WTC11 (cell line): Measurements from ENCODE around the gene ASB13. TPM values are rescaled to one million over a fixed set of nuclear protein-coding genes. Genes with fewer than 3 reads are reported as not detected.

Experiments used
- ATAC-seq: fragments of 200-7000 bp; cut with Tn5 transposase; 2 replicates; pipeline ENCODE4 v1.10.0; 2021; ENCODE audit warnings: mild to moderate bottlenecking, moderate library complexity
- CTCF ChIA-PET: fragments of 300-600 bp; sonication (Branson Sonifier 250); formaldehyde crosslinking; loops from one replicate; lab custom pipeline; 2021; ENCODE audit warnings: antibody characterized with exemption; lab: Charles Lee
- POLR2A ChIA-PET: fragments of 350-600 bp; sonication (Branson Sonifier 250); formaldehyde crosslinking; loops from one replicate; lab custom pipeline; 2021; ENCODE audit warnings: antibody characterized with exemption; lab: Charles Lee
- DNase-seq: peaks from one replicate; pipeline ENCODE4 v3.0.0; 2021; ENCODE audit warnings: low spot score
- H3K27ac Mint-ChIP-seq: 2 replicates; pipeline ENCODE4 v1.8.0; 2021; ENCODE audit warnings: mixed read lengths
- H3K27me3 Mint-ChIP-seq: 2 replicates; pipeline ENCODE4 v1.8.0; 2021; ENCODE audit warnings: low read depth, mild to moderate bottlenecking, moderate library complexity, mixed read lengths
- H3K36me3 Mint-ChIP-seq: 2 replicates; pipeline ENCODE4 v1.8.0; 2021; ENCODE audit warnings: mixed read lengths
- H3K4me1 Mint-ChIP-seq: 2 replicates; pipeline ENCODE4 v1.8.0; 2022; ENCODE audit warnings: mixed read lengths
- H3K4me3 Mint-ChIP-seq: 2 replicates; pipeline ENCODE4 v1.8.0; 2021; ENCODE audit warnings: mild to moderate bottlenecking, moderate library complexity, mixed read lengths
- H3K9me3 Mint-ChIP-seq: 2 replicates; pipeline ENCODE4 v1.8.0; 2021; ENCODE audit warnings: mixed read lengths
- CDX4 ChIP-seq: fragments of 250-450 bp; sonication (Bioruptor Pico); IDR thresholded peaks from 2 replicates; pipeline ENCODE4 v1.9.0; 2021; ENCODE audit warnings: moderate library complexity, mild to moderate bottlenecking, inconsistent platforms, borderline replicate concordance
- CREM ChIP-seq: sonication (generic); formaldehyde crosslinking; IDR thresholded peaks from 2 replicates; pipeline ENCODE4 v1.8.1; 2022; ENCODE audit warnings: mild to moderate bottlenecking, missing genetic modification reagents, moderate library complexity
- E2F5 ChIP-seq: sonication (generic); formaldehyde crosslinking; IDR thresholded peaks from 2 replicates; pipeline ENCODE4 v1.8.1; 2022; ENCODE audit warnings: mild to moderate bottlenecking, moderate library complexity, missing genetic modification reagents
- ELF4 ChIP-seq: sonication (generic); formaldehyde crosslinking; IDR thresholded peaks from 2 replicates; pipeline ENCODE4 v1.8.1; 2022; ENCODE audit warnings: low read depth, mild to moderate bottlenecking, moderate library complexity, missing genetic modification reagents
- EMX1 ChIP-seq: fragments of 250-450 bp; sonication (Bioruptor Pico); IDR thresholded peaks from 2 replicates; pipeline ENCODE4 v1.8.0; 2021; ENCODE audit warnings: mild to moderate bottlenecking
- ESRRA ChIP-seq: sonication (generic); formaldehyde crosslinking; IDR thresholded peaks from 2 replicates; pipeline ENCODE4 v1.8.1; 2022; ENCODE audit warnings: mild to moderate bottlenecking, missing genetic modification reagents, borderline replicate concordance
- ETV6 ChIP-seq: sonication (generic); formaldehyde crosslinking; IDR thresholded peaks from 2 replicates; pipeline ENCODE4 v1.8.1; 2022; ENCODE audit warnings: mild to moderate bottlenecking, missing genetic modification reagents
- HMGA2 ChIP-seq: fragments of 250-450 bp; sonication (Bioruptor Pico); IDR thresholded peaks from 2 replicates; pipeline ENCODE4 v1.4.0; 2021; ENCODE audit warnings: mild to moderate bottlenecking, moderate library complexity
- HMGXB4 ChIP-seq: sonication (generic); formaldehyde crosslinking; IDR thresholded peaks from 2 replicates; pipeline ENCODE4 v1.8.1; 2023; ENCODE audit warnings: mild to moderate bottlenecking, moderate library complexity, missing genetic modification reagents
- SMAD4 ChIP-seq: sonication (generic); formaldehyde crosslinking; IDR thresholded peaks from 2 replicates; pipeline ENCODE4 v1.8.0; 2022; ENCODE audit warnings: mild to moderate bottlenecking, missing genetic modification reagents
- TEAD4 ChIP-seq: sonication (generic); formaldehyde crosslinking; IDR thresholded peaks from 2 replicates; pipeline ENCODE4 v1.8.0; 2022; ENCODE audit warnings: mild to moderate bottlenecking, missing genetic modification reagents
- ZBTB43 ChIP-seq: sonication (generic); formaldehyde crosslinking; IDR thresholded peaks from 2 replicates; pipeline ENCODE4 v1.8.1; 2023; ENCODE audit warnings: mild to moderate bottlenecking, missing genetic modification reagents
- ZNF317 ChIP-seq: sonication (generic); formaldehyde crosslinking; IDR thresholded peaks from 2 replicates; pipeline ENCODE4 v1.8.1; 2023; ENCODE audit warnings: low read depth, mild to moderate bottlenecking, moderate library complexity, missing genetic modification reagents, borderline replicate concordance
- ZNF671 ChIP-seq: fragments of 250-450 bp; sonication (Bioruptor Pico); IDR thresholded peaks from 2 replicates; pipeline ENCODE4 v1.8.0; 2021; ENCODE audit warnings: mild to moderate bottlenecking
- total RNA-seq: library from RNA; stranded (reverse); gene quantifications from 3 replicates; pipeline ENCODE4 v1.2.3, GENCODE V29; 2021
- TF ChIP-seq, protein P1 (sequence below): fragments of 250-450 bp; sonication (Bioruptor Pico); IDR thresholded peaks from 2 replicates; pipeline ENCODE4 v2.1.2; 2022; ENCODE audit warnings: mild to moderate bottlenecking, moderate library complexity
- TF ChIP-seq, protein P2 (sequence below): sonication (generic); formaldehyde crosslinking; IDR thresholded peaks from 2 replicates; pipeline ENCODE4 v1.8.0; 2023; ENCODE audit warnings: mild to moderate bottlenecking, missing genetic modification reagents
- TF ChIP-seq, protein P3 (sequence below): sonication (generic); formaldehyde crosslinking; IDR thresholded peaks from 2 replicates; pipeline ENCODE4 v1.8.0; 2022; ENCODE audit warnings: mild to moderate bottlenecking, missing genetic modification reagents

The ASB13 gene
- total RNA-seq, 1 experiment from 2014 or later: 23.4 TPM

DNA sequence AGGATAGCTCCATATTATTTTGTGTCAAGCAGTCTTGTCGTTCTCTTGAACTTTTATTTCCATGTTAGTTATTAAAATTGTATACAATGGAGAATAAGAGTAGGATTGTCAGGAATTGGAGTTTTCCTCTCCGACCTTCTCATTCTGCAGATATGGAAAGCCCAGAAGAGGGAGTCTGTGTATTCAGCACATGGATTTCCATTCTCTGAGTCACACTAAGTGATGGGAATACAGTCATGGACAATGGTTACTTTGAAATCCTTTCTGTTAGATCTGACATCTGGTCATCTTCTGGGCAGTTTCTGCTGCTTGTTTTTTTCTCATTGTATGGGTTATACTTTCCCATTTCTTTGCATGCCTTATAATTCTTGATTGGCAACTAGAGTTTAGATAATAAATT, 13.2 kb upstream of the ASB13 start (continued):
- TF ChIP-seq, protein P1, sequence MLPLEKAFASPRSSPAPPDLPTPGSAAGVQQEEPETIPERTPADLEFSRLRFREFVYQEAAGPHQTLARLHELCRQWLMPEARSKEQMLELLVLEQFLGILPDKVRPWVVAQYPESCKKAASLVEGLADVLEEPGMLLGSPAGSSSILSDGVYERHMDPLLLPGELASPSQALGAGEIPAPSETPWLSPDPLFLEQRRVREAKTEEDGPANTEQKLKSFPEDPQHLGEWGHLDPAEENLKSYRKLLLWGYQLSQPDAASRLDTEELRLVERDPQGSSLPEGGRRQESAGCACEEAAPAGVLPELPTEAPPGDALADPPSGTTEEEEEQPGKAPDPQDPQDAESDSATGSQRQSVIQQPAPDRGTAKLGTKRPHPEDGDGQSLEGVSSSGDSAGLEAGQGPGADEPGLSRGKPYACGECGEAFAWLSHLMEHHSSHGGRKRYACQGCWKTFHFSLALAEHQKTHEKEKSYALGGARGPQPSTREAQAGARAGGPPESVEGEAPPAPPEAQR (CRISPR knock-in tag): no peak

- Mint-ChIP-seq H3K27me3 (peaks cover 66% of the 10 kb centered on the region), H3K36me3 (peaks cover 8% of the 10 kb centered on the region; the same call in 1 of the 2 replicates), H3K9me3 (peaks cover 18% of the 10 kb centered on the region), H3K4me3 (no peak overlapping the region)
- DNase-seq (no peak), ATAC-seq (no peak)
- ChIA-PET POLR2A (no interaction called here), CTCF (no interaction called here)
- TF ChIP-seq E2F5 (CRISPR knock-in tag) (no peak), EMX1 (CRISPR knock-in tag) (no peak), CREM (CRISPR knock-in tag) (no peak), HMGXB4 (CRISPR knock-in tag) (no peak), ZNF317 (CRISPR knock-in tag) (no peak), CDX4 (CRISPR knock-in tag) (no peak), SMAD4 (CRISPR knock-in tag) (no peak), ZBTB43 (CRISPR knock-in tag) (no peak), TEAD4 (no peak), HMGA2 (CRISPR knock-in tag) (no peak), ETV6 (CRISPR knock-in tag) (no peak), ZNF671 (no peak), ESRRA (CRISPR knock-in tag) (no peak), ELF4 (no peak)
- TF ChIP-seq, protein P2, sequence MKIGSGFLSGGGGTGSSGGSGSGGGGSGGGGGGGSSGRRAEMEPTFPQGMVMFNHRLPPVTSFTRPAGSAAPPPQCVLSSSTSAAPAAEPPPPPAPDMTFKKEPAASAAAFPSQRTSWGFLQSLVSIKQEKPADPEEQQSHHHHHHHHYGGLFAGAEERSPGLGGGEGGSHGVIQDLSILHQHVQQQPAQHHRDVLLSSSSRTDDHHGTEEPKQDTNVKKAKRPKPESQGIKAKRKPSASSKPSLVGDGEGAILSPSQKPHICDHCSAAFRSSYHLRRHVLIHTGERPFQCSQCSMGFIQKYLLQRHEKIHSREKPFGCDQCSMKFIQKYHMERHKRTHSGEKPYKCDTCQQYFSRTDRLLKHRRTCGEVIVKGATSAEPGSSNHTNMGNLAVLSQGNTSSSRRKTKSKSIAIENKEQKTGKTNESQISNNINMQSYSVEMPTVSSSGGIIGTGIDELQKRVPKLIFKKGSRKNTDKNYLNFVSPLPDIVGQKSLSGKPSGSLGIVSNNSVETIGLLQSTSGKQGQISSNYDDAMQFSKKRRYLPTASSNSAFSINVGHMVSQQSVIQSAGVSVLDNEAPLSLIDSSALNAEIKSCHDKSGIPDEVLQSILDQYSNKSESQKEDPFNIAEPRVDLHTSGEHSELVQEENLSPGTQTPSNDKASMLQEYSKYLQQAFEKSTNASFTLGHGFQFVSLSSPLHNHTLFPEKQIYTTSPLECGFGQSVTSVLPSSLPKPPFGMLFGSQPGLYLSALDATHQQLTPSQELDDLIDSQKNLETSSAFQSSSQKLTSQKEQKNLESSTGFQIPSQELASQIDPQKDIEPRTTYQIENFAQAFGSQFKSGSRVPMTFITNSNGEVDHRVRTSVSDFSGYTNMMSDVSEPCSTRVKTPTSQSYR (CRISPR knock-in tag): no peak
- TF ChIP-seq, protein P3, sequence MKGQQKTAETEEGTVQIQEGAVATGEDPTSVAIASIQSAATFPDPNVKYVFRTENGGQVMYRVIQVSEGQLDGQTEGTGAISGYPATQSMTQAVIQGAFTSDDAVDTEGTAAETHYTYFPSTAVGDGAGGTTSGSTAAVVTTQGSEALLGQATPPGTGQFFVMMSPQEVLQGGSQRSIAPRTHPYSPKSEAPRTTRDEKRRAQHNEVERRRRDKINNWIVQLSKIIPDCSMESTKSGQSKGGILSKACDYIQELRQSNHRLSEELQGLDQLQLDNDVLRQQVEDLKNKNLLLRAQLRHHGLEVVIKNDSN (CRISPR knock-in tag): no peak
- TF ChIP-seq, protein P1 (CRISPR knock-in tag): no peak
- TF ChIP-seq, all 79 proteins: peak for 0
- 0 out of 2 replicates have a peak, but pooled peaks cover under 1% of the 10 kb centered on the region for H3K4me1 Mint-ChIP-seq
- no peak overlapping the region for H3K27ac Mint-ChIP-seq
These were observed 12.6 kb upstream of the ASB13 start for GRCh38 chr10:5679037-5679435.
